ENCODE results near the gene SOX4. TPM values are rescaled to one million over a fixed set of nuclear protein-coding genes. Genes with fewer than 3 reads are reported as not detected.
"Not testable (repeated sequence)": the region's sequence is repeated elsewhere in the genome, so short reads cannot be mapped to it uniquely, and the experiment has no call there.

SOX4 gene
- 10 to 100 TPM; 16.4 to 23.4 (median 20.7) TPM for total RNA-seq

DNA sequence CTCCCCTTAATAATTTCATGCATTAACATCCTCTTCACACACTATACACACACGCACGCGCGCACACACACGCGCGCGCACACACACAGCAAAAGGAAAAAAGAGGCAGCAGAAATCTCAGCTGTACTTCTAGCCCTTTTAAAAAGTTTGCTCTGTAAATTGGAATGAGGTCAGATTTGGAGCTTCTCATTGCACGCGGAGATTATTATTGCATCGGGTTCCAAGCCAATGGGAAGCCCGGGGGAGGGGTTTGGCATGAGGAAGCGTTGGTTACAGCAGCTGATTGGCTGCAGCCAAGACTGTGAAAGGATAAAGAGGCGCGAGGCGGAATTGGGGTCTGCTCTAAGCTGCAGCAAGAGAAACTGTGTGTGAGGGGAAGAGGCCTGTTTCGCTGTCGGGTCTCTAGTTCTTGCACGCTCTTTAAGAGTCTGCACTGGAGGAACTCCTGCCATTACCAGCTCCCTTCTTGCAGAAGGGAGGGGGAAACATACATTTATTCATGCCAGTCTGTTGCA lies at the start of gene SOX4:
Gene SOX4 (plus strand): TSS at position 340 of the 515 bp plus-strand sequence. CDS start 784 bp downstream, outside the sequence.
- Histone ChIP-seq H3K9me3 (no peaks in the 10 kb centered on the region), H3K27ac (peak within 1 kb of the TSS; percentile 84 to 98 (median 89)), H3K4me1 (peaks cover 7 to 27% (median 12%) of the 10 kb centered on the region in 4 donors), H3K36me3 (no peaks in the 10 kb centered on the region), H3K27me3 (no peaks in the 10 kb centered on the region), H3K4me3 (peak within 1 kb of the TSS; percentile 52 to 82 (median 72))
- TF ChIP-seq POLR2A (IDR thresholded peaks at IDR 0.05) (peak in 3 of 4 donors; percentile 71 to 93 (median 86)), EP300 (IDR thresholded peaks at IDR 0.05) (no peak), POLR2AphosphoS5 (IDR thresholded peaks at IDR 0.05) (peak; percentile 38 to 99)
- TF ChIP-seq, protein P1, sequence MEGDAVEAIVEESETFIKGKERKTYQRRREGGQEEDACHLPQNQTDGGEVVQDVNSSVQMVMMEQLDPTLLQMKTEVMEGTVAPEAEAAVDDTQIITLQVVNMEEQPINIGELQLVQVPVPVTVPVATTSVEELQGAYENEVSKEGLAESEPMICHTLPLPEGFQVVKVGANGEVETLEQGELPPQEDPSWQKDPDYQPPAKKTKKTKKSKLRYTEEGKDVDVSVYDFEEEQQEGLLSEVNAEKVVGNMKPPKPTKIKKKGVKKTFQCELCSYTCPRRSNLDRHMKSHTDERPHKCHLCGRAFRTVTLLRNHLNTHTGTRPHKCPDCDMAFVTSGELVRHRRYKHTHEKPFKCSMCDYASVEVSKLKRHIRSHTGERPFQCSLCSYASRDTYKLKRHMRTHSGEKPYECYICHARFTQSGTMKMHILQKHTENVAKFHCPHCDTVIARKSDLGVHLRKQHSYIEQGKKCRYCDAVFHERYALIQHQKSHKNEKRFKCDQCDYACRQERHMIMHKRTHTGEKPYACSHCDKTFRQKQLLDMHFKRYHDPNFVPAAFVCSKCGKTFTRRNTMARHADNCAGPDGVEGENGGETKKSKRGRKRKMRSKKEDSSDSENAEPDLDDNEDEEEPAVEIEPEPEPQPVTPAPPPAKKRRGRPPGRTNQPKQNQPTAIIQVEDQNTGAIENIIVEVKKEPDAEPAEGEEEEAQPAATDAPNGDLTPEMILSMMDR (IDR thresholded peaks at IDR 0.05), result no peak
- DNase-seq (peak; percentile 89 to 94), ATAC-seq (ENCODE audit: low FRiP score in 2 of 2) (peak; percentile 82 to 90)
- WGBS, 2 donors, result 0% methylated on average over 19 of the region's 19 CpGs

DNA sequence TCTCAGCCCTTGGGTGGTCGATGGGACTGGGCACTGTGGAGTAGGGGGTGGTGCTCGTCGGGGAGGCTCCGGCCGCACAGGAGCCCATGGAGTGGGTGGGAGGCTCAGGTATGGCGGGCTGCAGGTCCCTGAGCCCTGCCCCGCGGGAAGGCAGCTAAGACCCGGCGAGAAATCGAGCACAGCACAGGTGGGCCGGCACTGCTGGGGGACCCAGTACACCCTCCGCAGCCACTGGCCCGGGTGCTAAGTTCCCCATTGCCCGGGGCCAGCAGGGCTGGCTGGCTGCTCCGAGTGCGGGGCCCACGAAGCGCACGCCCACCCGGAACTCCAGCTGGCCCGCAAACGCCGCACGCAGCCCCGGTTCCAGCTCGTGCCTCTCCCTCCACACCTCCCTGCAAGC lies 41.3 kb upstream of the SOX4 start:
- peak in 1 of 2 donors; percentile 72 for DNase-seq
- H3K4me3 ChIP-seq; H3K27me3 ChIP-seq; H3K4me1 ChIP-seq; ATAC-seq (ENCODE audit: low FRiP score in 2 of 2); H3K27ac ChIP-seq; H3K36me3 ChIP-seq: not testable (repeated sequence)
- 95% methylated on average over 8 to 26 of the region's 27 CpGs for WGBS, 2 donors
- H3K9me3 ChIP-seq, result peaks cover 0 to 12% (median 4%) of the 10 kb centered on the region in 4 donors

DNA sequence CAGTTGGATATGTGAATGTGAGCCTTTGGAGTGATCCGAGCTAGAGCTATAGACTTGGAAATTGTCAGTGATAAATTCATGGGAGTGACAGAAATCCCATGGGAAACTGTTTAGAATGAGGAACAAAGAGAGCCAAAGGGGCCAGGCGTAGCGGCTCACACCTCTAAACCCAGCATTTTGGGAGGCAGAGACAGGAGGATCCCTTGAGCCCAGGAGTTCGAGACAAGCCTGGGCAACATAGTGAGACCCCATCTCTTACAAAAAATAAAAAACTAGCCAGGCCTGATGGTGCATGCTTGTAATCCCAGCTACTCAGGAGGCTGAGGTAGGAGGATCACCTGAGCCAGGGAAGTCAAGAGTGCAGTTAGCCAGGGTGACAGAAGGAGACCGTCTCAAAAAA lies 39.3 kb upstream of the SOX4 start:
- no peak overlapping the region for H3K4me3 ChIP-seq
- DNase-seq (no peak), ATAC-seq (ENCODE audit: low FRiP score in 2 of 2) (no peak)
- 87 to 95% methylated on average over 5 of the region's 5 CpGs for WGBS, 2 donors
- peaks cover 0 to 8% (median 1%) of the 10 kb centered on the region in 4 donors for H3K9me3 ChIP-seq
- TF ChIP-seq POLR2A (IDR thresholded peaks at IDR 0.05) (no peak), POLR2AphosphoS5 (IDR thresholded peaks at IDR 0.05) (no peak), EP300 (IDR thresholded peaks at IDR 0.05) (no peak)
- TF ChIP-seq, protein P1 (IDR thresholded peaks at IDR 0.05), result no peak
- H3K4me1 ChIP-seq, result no peaks in the 10 kb centered on the region
- H3K27ac ChIP-seq, result no peak overlapping the region
- no peaks in the 10 kb centered on the region for H3K36me3 ChIP-seq
- H3K27me3 ChIP-seq, result no peaks in the 10 kb centered on the region

DNA sequence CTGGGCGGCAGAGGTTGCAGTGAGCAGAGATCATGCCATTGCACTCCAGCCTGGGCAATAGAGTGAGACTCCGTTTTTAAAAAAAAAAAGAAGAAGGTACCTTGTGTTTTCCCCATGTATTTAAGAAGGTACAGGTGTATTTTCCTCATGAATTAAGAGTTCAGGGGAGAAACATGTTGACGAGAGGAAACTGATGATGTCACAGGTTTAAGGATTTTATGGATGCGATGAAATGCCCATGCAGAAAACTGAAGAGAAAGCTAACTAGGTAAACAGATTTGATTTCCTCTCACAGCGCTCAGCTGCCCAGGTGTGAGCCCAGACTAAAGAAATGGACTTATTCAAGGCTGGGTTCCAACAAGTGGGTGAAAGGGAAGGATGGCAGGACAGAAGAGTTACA lies 38.4 kb upstream of the SOX4 start:
- 78 to 97% methylated on average over 5 of the region's 5 CpGs for WGBS, 2 donors
- TF ChIP-seq POLR2AphosphoS5 (IDR thresholded peaks at IDR 0.05), result no peak
- no peak for DNase-seq
- no peaks in the 10 kb centered on the region for H3K27me3 ChIP-seq
- no peak overlapping the region for H3K27ac ChIP-seq
- ATAC-seq (ENCODE audit: low FRiP score in 2 of 2), result no peak
- no peaks in the 10 kb centered on the region for H3K4me1 ChIP-seq
- no peaks in the 10 kb centered on the region for H3K36me3 ChIP-seq
- no peak overlapping the region for H3K4me3 ChIP-seq
- H3K9me3 ChIP-seq, result peaks cover 0 to 4% (median 0%) of the 10 kb centered on the region in 4 donors

DNA sequence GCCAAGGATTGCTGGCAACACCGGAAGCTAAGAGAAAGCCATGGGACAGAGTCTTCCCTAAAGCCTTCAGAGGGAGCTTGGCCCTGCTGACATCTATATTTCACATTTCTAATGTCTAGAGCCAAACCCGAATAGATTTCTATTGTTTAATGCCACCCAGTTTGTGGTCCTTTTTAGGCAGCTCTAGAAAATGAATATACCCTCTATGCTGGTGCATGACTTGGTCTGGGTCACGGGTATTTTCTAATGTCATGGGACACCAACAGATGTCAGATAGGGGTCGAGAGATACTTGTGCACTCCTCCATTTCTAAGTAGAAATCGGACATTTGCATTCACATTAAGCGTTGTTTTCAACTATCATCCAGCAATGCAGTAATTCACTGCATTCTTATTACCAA lies 37.0 kb upstream of the SOX4 start:
- no peaks in the 10 kb centered on the region for H3K27me3 ChIP-seq
- no peak for ATAC-seq (ENCODE audit: low FRiP score in 2 of 2)
- H3K4me1 ChIP-seq, result no peaks in the 10 kb centered on the region
- no peak for DNase-seq
- H3K27ac ChIP-seq, result no peak overlapping the region
- H3K36me3 ChIP-seq, result no peaks in the 10 kb centered on the region
- H3K9me3 ChIP-seq, result no peaks in the 10 kb centered on the region
- no peak overlapping the region for H3K4me3 ChIP-seq
- TF ChIP-seq EP300 (IDR thresholded peaks at IDR 0.05) (no peak), POLR2A (IDR thresholded peaks at IDR 0.05) (no peak), POLR2AphosphoS5 (IDR thresholded peaks at IDR 0.05) (no peak)
- TF ChIP-seq, protein P1 (IDR thresholded peaks at IDR 0.05), result no peak
- 89 to 91% methylated on average over 6 of the region's 6 CpGs for WGBS, 2 donors

All from upper lobe of left lung (tissue), 6 donors.